GM18907 (cell line): ENCODE measurements around the gene ERI3.

Source experiments
- ATAC-seq: cut with Tn5 transposase; IDR thresholded peaks from one replicate; pipeline ENCODE4 v1.9.1; 2021; ENCODE audit warnings: mild to moderate bottlenecking, moderate library complexity; ENCODE audit not compliant: unreplicated experiment

ERI3 gene

DNA sequence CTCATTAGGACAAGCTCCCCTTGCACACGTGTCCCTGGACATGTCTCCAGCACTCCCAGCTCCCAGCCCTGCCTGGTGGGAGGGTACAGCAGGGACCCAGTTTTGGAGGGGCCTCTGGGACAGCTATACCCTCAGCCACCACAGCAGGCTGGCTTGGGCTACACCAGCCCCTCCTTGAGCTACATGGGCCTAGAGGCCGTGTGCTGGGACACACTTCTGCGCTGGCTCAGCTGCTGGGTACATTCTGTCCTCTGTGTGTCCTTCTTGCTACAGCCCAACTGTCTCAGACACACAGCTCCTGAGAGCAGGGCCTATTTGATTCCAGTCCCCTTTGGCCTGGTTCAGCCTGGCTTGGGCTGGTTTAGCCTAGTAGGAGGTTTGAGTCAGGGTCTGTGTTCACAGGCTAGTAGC is 115.1 kb downstream of the ERI3 start:
- no peak for ATAC-seq

- ATAC-seq: no peak
These were observed 115.6 kb downstream of the ERI3 start for GRCh38 chr1:44239331-44239960.

GRCh38 chr1:44238660-44239059 is 116.4 kb downstream of the ERI3 start:
- no peak for ATAC-seq

GRCh38 chr1:44237721-44238457 is 117.2 kb downstream of the ERI3 start:
- ATAC-seq: no peak

- no peak for ATAC-seq
These were observed 118.4 kb downstream of the ERI3 start for GRCh38 chr1:44236490-44237272.

- ATAC-seq: no peak
These were observed 119.2 kb downstream of the ERI3 start for GRCh38 chr1:44235808-44236207.

DNA sequence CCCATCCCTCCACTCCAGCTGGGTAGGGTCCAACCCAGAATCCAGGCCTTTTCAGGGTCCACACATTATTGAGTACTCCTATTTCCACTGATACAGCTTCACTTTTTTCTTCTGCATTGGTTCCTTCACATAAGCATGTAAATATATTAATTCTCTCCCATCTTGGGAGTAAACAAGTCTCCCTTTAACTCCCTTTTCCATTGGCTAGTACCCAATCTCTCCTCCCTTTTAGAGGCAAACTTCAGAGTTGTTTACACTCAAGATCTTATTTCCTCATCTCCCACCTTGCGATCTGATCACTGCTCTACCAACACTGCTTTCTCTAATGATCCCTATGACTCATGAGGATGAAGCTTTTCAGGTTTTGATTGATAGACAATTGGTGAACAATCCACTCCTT is 121.5 kb downstream of the ERI3 start:
- ATAC-seq: no peak

- ATAC-seq: no peak
These were observed 124.3 kb downstream of the ERI3 start for GRCh38 chr1:44230796-44231195.

GRCh38 chr1:44229435-44230167 is 125.5 kb downstream of the ERI3 start:
- ATAC-seq: no peak

DNA sequence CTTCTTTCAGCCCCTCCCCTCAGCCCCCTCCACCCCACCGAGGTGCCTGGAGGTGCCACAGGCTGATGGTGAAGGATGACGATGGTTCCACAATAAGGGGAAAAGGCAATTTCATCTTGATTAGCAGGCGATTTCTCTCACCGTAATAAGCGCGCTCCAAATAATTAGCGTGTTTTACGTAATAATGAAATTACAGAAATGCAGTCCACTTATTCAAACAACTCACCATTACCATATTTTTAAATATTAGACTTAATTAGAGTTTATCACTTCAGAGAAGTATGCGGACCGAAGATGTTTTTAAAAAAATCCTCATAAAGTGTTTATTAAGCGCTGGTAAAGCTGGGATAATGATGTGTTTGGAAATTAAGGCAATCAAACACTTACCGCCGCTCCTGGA is 126.8 kb downstream of the ERI3 start:
- no peak for ATAC-seq

DNA sequence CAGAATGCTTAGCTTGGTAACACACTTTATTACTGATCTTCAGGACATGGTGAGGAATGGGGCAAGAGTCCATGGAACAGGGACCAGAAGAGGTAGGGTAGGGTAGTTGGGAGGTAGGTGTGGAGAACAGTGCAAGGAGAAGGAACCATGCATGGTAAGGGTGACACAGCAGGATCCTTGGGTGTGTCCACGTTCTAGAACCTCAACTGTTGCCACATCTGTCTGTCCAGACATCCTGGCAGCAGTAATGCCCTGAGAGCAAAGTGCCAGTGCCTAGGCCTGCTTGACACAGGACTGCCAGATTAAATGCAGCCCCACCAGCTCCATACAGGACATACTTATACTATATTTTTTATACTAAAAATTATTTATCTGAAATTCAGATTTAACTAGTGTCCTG is 127.8 kb downstream of the ERI3 start:
- no peak for ATAC-seq

DNA sequence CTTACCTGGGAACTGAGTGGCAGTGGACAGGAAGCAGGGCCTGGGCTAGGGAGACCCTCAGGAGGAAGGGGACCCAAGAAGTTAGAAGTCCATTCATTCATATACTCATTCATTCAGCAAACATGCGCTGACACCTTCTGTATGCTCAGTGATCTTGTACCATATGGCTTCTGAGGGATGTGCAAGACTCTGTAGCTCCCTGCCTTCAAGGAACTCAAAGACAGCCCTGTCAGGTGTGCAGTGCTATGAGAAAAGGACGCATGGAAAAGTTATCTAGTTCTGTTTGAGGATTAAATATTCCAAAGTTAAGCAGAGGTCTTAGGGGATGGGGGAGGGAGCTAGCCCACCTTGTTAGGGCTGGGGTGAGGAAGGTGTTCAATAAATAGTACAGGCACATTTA is 129.3 kb downstream of the ERI3 start:
- ATAC-seq: no peak

- no peak for ATAC-seq
These were observed 131.9 kb downstream of the ERI3 start for GRCh38 chr1:44223187-44223610.

DNA sequence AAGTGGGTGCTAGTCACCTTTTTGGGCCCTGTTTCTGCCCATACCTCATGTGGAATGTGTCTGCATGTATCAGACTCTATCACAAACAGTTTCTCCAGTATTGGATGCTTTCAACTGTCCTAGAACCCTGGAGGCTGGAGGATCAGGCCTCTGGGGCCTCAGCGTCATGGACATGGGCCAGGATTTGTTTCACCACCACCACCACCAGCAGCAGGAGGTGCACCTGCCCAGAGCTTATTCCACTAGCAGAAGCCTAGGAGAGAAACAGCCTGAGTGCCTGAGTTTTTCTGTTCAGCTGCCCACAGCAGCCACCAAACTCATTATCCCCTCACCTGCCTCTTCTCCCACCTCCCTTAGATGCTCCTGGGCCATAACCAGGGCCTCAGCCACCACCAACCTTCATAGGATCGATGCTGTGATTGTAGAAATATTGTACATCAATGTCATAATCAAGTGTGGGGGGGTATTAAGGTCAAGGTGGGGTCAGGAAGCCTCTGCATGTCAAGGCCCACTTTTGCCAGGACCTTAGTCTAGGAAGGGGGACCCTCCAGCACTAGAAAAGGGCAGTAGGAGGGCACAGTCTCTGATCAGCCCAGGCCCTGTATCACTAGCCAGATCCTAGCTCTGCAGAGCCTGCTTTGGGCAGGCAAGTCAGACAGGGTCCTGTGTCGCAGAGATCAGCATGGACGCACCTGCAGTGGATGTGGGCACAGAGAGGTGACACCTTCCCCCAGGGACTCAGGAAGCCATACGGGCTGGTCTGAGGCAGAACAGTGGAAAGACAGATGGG is 132.5 kb downstream of the ERI3 start:
- ATAC-seq: no peak

DNA sequence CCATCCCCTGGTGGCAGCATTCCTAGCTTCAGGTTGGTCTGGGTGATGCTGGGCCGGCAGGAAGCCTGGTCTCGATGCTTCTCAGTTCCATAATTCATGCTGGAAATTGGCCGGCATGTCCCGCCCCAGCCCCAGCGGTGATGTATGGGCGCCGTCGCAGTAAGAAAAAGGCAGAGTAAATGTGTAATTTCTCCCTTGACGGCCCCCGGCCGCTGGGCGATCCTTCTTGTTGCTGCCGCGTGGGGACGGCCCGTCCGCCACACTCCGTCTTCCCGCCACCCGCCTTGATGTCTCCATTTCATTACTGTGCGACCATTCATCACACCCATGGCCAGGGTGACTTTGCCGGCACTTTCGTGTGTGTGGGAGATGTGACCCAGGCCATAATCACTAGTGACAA is 133.3 kb downstream of the ERI3 start:
- no peak for ATAC-seq

DNA sequence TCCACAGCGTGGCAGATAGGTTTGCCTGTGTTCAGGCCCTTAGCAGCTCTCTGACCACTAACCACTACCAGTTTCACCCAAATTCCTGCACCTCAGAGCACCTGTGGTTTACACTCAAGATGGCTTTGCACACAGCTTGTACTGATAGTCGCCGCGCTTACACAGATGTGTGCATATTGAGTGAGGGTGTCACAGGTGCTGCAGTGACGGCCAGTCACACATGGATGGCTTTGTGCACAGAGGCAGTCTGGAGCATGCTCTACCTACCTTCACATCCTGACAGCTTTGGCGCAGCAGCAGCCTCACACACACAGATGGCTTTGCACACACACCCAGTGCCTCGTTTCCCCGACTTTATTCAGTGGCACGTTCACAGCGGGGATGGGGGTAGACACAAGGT is 134.3 kb downstream of the ERI3 start:
- no peak for ATAC-seq

- ATAC-seq: no peak
These were observed 134.9 kb downstream of the ERI3 start for GRCh38 chr1:44220001-44220751.

DNA sequence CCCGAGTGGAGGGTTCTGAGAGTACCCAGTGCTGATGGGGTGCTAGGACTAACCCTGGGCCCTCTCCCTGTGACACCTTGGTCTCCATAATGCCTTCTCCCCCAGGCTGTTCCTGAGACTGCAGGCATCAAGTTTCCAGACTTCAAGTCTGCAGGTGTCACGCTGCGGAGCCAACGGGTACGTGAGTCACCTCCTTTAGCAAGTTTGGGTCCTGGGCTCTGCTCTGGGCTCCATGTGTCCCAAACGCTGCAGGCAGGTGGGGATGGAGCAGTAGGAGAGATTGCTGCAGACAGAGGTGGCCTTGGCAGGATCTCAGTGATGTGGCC is 135.8 kb downstream of the ERI3 start:
- ATAC-seq: no peak

GRCh38 chr1:44218503-44219300 is 136.4 kb downstream of the ERI3 start:
- ATAC-seq: no peak
